Loucy (cell line): Measurements from ENCODE around the gene SGPP2.

Source experiments
- H2AFZ ChIP-seq: fragments of 200-600 bp; sonication (generic); 2 replicates; pipeline ENCODE4 v1.6.0; 2016; ENCODE audit warnings: antibody characterized with exemption, mild to moderate bottlenecking, low read length, moderate library complexity
- H3F3A ChIP-seq: fragments of 200-600 bp; 2 replicates; pipeline ENCODE4 v1.6.0; 2016; ENCODE audit warnings: antibody characterized with exemption, low read depth, mild to moderate bottlenecking
- H3K27me3 ChIP-seq: fragments of 200-600 bp; sonication (generic); 2 replicates; pipeline ENCODE4 v1.6.1; 2014; ENCODE audit warnings: low read length, mild to moderate bottlenecking; ENCODE audit not compliant: insufficient read depth, poor library complexity, severe bottlenecking
- H3K36me3 ChIP-seq: fragments of 200-600 bp; sonication (generic); 2 replicates; pipeline ENCODE4 v1.6.1; 2016; ENCODE audit warnings: low read length; ENCODE audit not compliant: insufficient read depth
- H3K4me1 ChIP-seq: fragments of 200-600 bp; sonication (generic); 2 replicates; pipeline ENCODE4 v1.5.1; 2014; ENCODE audit warnings: low read length, mild to moderate bottlenecking; ENCODE audit not compliant: insufficient read depth, poor library complexity, severe bottlenecking
- H3K4me2 ChIP-seq: fragments of 200-600 bp; sonication (generic); 2 replicates; pipeline ENCODE4 v1.6.0; 2014; ENCODE audit warnings: antibody characterized with exemption, low read length, low read depth, mild to moderate bottlenecking; ENCODE audit not compliant: poor library complexity, severe bottlenecking
- H3K4me3 ChIP-seq: fragments of 200-600 bp; sonication (generic); 2 replicates; pipeline ENCODE4 v1.5.1; 2014; ENCODE audit warnings: low read length, mild to moderate bottlenecking, mixed read lengths; ENCODE audit not compliant: poor library complexity, severe bottlenecking
- H3K79me2 ChIP-seq: fragments of 200-600 bp; sonication (generic); 2 replicates; pipeline ENCODE4 v1.6.1; 2014; ENCODE audit warnings: low read length; ENCODE audit not compliant: insufficient read depth
- H3K9ac ChIP-seq: fragments of 200-600 bp; sonication (generic); 2 replicates; pipeline ENCODE4 v1.6.0; 2014; ENCODE audit warnings: mild to moderate bottlenecking, low read depth, low read length, moderate library complexity; ENCODE audit not compliant: poor library complexity, severe bottlenecking
- H3K9me2 ChIP-seq: fragments of 200-600 bp; sonication (generic); replicated peaks from 2 replicates; pipeline ENCODE4 v1.6.1; 2016; ENCODE audit warnings: low read depth, low read length, mixed read lengths
- H3K9me3 ChIP-seq: fragments of 200-600 bp; sonication (generic); 2 replicates; pipeline ENCODE4 v1.6.1; 2014; ENCODE audit warnings: mild to moderate bottlenecking, antibody characterized with exemption, low read length, low read depth; ENCODE audit not compliant: insufficient read depth
- H4K20me1 ChIP-seq: fragments of 200-600 bp; sonication (generic); 2 replicates; pipeline ENCODE4 v1.6.0; 2014; ENCODE audit warnings: antibody characterized with exemption, low read length, mild to moderate bottlenecking; ENCODE audit not compliant: insufficient read depth, poor library complexity, severe bottlenecking
- CTCF ChIP-seq: fragments of 200-600 bp; sonication (generic); conservative IDR thresholded peaks from 2 replicates; pipeline ENCODE4 v1.5.1; 2014; ENCODE audit warnings: mild to moderate bottlenecking, antibody characterized with exemption, low read length
- EZH2phosphoT487 ChIP-seq: fragments of 200-600 bp; IDR thresholded peaks from 2 replicates; pipeline ENCODE4 v1.6.1; 2018; ENCODE audit warnings: antibody characterized with exemption, mild to moderate bottlenecking, moderate library complexity, borderline replicate concordance

The SGPP2 gene

DNA sequence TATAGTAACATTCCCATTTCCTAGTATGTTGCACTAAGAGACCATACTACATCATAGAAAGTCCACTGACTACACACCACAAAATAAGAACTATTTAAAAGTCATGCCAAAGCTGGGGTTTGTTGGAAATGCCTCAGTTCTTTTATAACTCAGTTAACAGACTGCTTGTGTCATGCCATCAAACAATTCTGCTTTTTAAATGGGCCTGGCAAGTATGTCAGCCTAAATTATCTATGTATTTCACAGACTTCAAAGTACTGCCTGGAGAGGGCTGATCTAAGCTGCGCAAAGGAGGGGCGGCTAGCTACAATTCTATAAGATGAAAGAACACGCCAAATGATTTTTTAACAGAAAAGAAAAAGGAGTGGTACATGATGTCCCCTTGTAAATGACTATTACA is 182.0 kb downstream of the SGPP2 start:
- no peaks in the 10 kb centered on the region for H3K4me1 ChIP-seq
- no peaks in the 10 kb centered on the region for H3K79me2 ChIP-seq
- H2AFZ ChIP-seq: no peak overlapping the region
- H4K20me1 ChIP-seq: no peaks in the 10 kb centered on the region
- no peaks in the 10 kb centered on the region for H3K9me3 ChIP-seq
- H3K4me2 ChIP-seq: no peak overlapping the region
- H3K27me3 ChIP-seq: no peaks in the 10 kb centered on the region
- no peaks in the 10 kb centered on the region for H3F3A ChIP-seq
- no peak overlapping the region for H3K9ac ChIP-seq
- peaks cover 11% of the 10 kb centered on the region; the same call in 1 of the 2 replicates for H3K36me3 ChIP-seq
- H3K9me2 ChIP-seq: no peaks in the 10 kb centered on the region
- H3K4me3 ChIP-seq: no peak overlapping the region
- TF ChIP-seq CTCF (no peak), EZH2phosphoT487 (no peak)

GRCh38 chr2:222608081-222608480 is 183.7 kb downstream of the SGPP2 start:
- Histone ChIP-seq H3K4me2 (no peak overlapping the region), H3K36me3 (peaks cover 29% of the 10 kb centered on the region; the same call in 1 of the 2 replicates), H4K20me1 (no peaks in the 10 kb centered on the region), H3K4me3 (no peak overlapping the region), H3K9ac (no peak overlapping the region), H3K9me3 (no peaks in the 10 kb centered on the region), H3K79me2 (no peaks in the 10 kb centered on the region), H3K9me2 (no peaks in the 10 kb centered on the region), H3F3A (no peaks in the 10 kb centered on the region), H3K27me3 (no peaks in the 10 kb centered on the region), H3K4me1 (no peaks in the 10 kb centered on the region), H2AFZ (no peak overlapping the region)
- TF ChIP-seq EZH2phosphoT487 (no peak), CTCF (no peak)

- Histone ChIP-seq H2AFZ (no peak overlapping the region), H3K4me1 (no peaks in the 10 kb centered on the region), H3K79me2 (no peaks in the 10 kb centered on the region), H3F3A (no peaks in the 10 kb centered on the region), H3K4me3 (no peak overlapping the region), H4K20me1 (no peaks in the 10 kb centered on the region), H3K27me3 (no peaks in the 10 kb centered on the region), H3K9me2 (no peaks in the 10 kb centered on the region), H3K9ac (no peak overlapping the region), H3K4me2 (no peak overlapping the region), H3K9me3 (no peaks in the 10 kb centered on the region), H3K36me3 (peaks cover 35% of the 10 kb centered on the region; the same call in 1 of the 2 replicates)
- no peak for TF ChIP-seq EZH2phosphoT487
- no peak for TF ChIP-seq CTCF
Measured at GRCh38 chr2:222609381-222609780, 185.0 kb downstream of the SGPP2 start.
